Glutamatergic neuron (in vitro differentiated cells): Measurements from ENCODE around the gene PARP12. TPM values are rescaled to one million over a fixed set of nuclear protein-coding genes. Genes with fewer than 3 reads are reported as not detected.

Source experiments
- DNase-seq: peaks from one replicate; pipeline ENCODE4 v3.0.0; 2022
- H3K27ac Mint-ChIP-seq: one replicate; pipeline ENCODE4 v1.8.0; 2020; ENCODE audit warnings: mild to moderate bottlenecking, mixed read lengths, inconsistent platforms; ENCODE audit not compliant: unreplicated experiment
- H3K27me3 Mint-ChIP-seq: one replicate; pipeline ENCODE4 v1.8.0; 2020; ENCODE audit warnings: mild to moderate bottlenecking, moderate library complexity, mixed read lengths, inconsistent platforms; ENCODE audit not compliant: unreplicated experiment
- H3K36me3 Mint-ChIP-seq: one replicate; pipeline ENCODE4 v1.8.0; 2020; ENCODE audit warnings: mild to moderate bottlenecking, mixed read lengths, inconsistent platforms; ENCODE audit not compliant: unreplicated experiment
- H3K4me1 Mint-ChIP-seq: one replicate; pipeline ENCODE4 v1.8.0; 2020; ENCODE audit warnings: mild to moderate bottlenecking, low read depth, mixed read lengths, inconsistent platforms; ENCODE audit not compliant: unreplicated experiment
- H3K4me3 Mint-ChIP-seq: one replicate; pipeline ENCODE4 v1.8.0; 2020; ENCODE audit warnings: mild to moderate bottlenecking, mixed read lengths, inconsistent platforms; ENCODE audit not compliant: unreplicated experiment
- H3K9me3 Mint-ChIP-seq: one replicate; pipeline ENCODE4 v1.8.0; 2020; ENCODE audit warnings: mild to moderate bottlenecking, moderate library complexity, mixed read lengths, inconsistent platforms; ENCODE audit not compliant: unreplicated experiment
- total RNA-seq: library from RNA; stranded (reverse); fragmentation: NEBNext Ultra II Directional; extraction: Animal tissue kit (Norgen Biotek cat#: 25700); gene quantifications from one replicate; pipeline ENCODE4 v1.2.1, GENCODE V29; 2021; ENCODE audit not compliant: unreplicated experiment
- TF ChIP-seq, protein P1 (sequence below): fragments of 200-600 bp; sonication (generic); IDR thresholded peaks from one replicate; pipeline ENCODE4 v1.5.0; 2021; ENCODE audit not compliant: partially characterized antibody, unreplicated experiment

Gene PARP12
- total RNA-seq, 1 donor from 2014 or later: 0.15 TPM

DNA sequence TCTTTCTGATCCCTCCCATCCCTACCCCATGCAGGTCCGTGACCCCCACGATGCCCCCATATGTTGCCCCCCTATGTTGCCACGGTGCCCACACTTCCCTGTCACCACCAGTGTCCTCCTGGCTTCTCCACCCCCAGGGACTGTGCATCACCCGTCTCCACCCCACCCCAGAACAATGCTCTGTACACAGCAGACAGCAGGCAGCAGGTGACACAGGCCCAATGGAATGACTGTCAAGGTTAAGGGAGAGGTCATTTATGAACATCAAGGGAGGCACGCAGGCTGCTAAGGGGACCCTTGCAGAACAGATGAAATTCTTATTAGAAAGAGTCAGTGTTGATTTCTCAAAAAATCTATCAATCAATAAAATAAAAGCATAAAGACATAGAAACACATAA, 71.5 kb downstream of the PARP12 start:
- Mint-ChIP-seq H3K27me3 (no peaks in the 10 kb centered on the region), H3K27ac (no peak overlapping the region), H3K9me3 (peaks cover 4% of the 10 kb centered on the region), H3K4me3 (no peak overlapping the region), H3K36me3 (peaks cover 7% of the 10 kb centered on the region), H3K4me1 (peaks cover 17% of the 10 kb centered on the region)
- TF ChIP-seq, protein P1, sequence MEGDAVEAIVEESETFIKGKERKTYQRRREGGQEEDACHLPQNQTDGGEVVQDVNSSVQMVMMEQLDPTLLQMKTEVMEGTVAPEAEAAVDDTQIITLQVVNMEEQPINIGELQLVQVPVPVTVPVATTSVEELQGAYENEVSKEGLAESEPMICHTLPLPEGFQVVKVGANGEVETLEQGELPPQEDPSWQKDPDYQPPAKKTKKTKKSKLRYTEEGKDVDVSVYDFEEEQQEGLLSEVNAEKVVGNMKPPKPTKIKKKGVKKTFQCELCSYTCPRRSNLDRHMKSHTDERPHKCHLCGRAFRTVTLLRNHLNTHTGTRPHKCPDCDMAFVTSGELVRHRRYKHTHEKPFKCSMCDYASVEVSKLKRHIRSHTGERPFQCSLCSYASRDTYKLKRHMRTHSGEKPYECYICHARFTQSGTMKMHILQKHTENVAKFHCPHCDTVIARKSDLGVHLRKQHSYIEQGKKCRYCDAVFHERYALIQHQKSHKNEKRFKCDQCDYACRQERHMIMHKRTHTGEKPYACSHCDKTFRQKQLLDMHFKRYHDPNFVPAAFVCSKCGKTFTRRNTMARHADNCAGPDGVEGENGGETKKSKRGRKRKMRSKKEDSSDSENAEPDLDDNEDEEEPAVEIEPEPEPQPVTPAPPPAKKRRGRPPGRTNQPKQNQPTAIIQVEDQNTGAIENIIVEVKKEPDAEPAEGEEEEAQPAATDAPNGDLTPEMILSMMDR: no peak
- DNase-seq: no peak

DNA sequence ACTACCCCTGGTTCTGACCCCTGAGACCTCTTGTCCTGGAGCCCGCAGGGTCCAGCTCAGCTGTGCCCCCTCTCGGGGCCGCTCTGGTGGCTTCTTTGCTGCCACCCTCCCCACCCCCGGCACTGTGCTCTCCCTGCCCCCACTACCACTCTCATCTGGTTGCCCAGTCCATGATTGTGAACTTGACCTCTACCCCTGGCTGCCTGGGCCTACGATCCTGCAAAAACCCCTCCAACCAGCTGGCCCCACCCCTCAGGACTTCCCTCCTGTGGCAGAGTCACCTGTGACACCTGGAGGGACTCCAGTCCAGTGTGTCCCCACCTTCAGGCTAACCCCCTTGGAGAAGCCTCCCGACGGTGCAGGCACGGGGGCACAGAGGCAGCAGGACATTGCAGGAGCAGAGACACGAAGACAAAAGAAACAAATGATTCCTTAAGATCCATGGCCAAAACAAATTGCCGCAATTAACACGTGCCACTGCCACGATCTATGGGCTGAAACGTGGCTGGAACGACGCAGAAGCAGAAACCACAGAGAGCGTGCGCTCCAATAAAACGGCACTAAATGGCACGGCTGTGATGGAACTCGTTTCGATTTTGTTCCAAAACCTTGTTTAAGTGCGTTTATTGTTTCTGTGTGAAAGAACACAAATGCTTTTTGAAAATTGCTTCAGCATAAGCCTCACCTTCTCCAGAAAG, 72.0 kb downstream of the PARP12 start:
- H3K36me3 Mint-ChIP-seq: peaks cover 7% of the 10 kb centered on the region
- TF ChIP-seq, protein P1: no peak
- H3K4me3 Mint-ChIP-seq: no peak overlapping the region
- H3K9me3 Mint-ChIP-seq: peaks cover 4% of the 10 kb centered on the region
- H3K4me1 Mint-ChIP-seq: peaks cover 17% of the 10 kb centered on the region
- no peak for DNase-seq
- no peak overlapping the region for H3K27ac Mint-ChIP-seq
- H3K27me3 Mint-ChIP-seq: no peaks in the 10 kb centered on the region

DNA sequence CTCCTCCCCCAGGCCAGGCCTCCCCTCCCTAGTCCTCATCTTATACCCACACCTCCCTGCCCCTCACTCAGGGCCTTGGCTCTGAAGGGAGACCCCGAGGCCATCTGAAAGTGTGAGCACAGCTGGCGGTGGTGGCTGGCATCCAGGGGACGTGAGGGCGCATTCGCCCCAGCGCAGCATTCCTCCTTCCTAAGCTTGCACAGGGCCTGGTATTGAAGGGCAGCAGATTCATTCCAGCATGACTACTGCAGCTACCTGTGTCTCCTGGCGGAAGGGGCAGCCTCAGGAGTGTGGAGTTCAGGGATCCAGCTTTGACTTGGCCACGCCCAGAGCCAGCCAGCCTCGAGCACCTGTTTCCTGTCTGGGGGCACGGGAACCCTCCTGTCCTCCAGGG, 72.6 kb downstream of the PARP12 start:
- H3K27me3 Mint-ChIP-seq: no peaks in the 10 kb centered on the region

DNA sequence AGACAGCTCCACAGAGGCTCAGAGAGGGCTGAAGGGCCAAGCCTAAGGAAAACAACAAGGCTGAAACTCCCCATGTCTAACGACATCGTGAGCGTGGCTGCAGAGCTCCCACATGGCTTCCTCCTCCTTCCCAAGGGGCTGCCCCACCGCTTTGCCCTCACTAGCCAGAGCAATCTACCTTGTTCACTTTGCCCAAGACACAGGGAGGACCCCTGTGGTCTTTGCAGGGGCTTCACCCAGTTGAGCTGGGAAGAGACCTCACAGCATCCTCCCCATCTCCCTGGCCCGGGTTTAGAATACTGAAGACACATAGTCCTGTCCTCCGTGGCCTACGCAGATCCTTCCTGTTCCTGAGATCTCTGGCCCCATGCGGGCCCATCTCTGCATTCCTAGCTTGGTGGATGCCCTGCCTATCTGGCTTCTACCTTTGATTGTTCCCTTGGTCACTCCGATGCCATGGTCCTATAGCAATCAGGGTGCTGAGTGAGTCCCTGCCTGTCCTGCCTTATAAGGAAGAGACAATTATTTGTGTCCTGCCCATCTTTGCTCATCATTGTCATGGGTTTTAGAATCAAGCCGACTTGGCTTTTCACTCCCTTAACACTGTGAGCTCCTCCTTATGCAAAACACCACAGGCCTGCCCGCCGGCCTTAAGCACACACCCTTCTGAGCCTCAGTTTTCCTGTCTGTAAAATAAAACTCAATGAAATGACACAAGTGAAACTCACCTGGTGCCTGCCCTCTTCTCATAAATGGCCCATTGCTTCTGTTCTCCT, 73.2 kb downstream of the PARP12 start:
- Mint-ChIP-seq H3K4me1 (peaks cover 13% of the 10 kb centered on the region), H3K27me3 (no peaks in the 10 kb centered on the region), H3K9me3 (peaks cover 4% of the 10 kb centered on the region), H3K27ac (peak overlapping the region; percentile 5), H3K4me3 (no peak overlapping the region), H3K36me3 (peaks cover 7% of the 10 kb centered on the region)
- TF ChIP-seq, protein P1: no peak
- no peak for DNase-seq

More for the DNA sequence above, 72.6 kb downstream of the PARP12 start:
- TF ChIP-seq, protein P1: no peak
- H3K4me1 Mint-ChIP-seq: peaks cover 17% of the 10 kb centered on the region
- H3K9me3 Mint-ChIP-seq: peaks cover 4% of the 10 kb centered on the region
- no peak for DNase-seq
- no peak overlapping the region for H3K4me3 Mint-ChIP-seq
- no peak overlapping the region for H3K27ac Mint-ChIP-seq
- H3K36me3 Mint-ChIP-seq: peaks cover 7% of the 10 kb centered on the region
